ENCODE measurements around the gene DHRS13. TPM values are rescaled to one million over a fixed set of nuclear protein-coding genes. Genes with fewer than 3 reads are reported as not detected.

The DHRS13 gene
- total RNA-seq, 1 donor from 2014 or later, result 11.8 TPM

- peak; percentile 93 to 96 for DNase-seq (ENCODE audit: extremely low spot score in 2 of 2)
- Histone ChIP-seq H3K27me3 (no peaks in the 10 kb centered on the region), H3K9me3 (no peaks in the 10 kb centered on the region), H3K4me1 (peaks cover 48% of the 10 kb centered on the region), H3K36me3 (no peaks in the 10 kb centered on the region), H3K4me3 (peak overlapping the region; percentile 66 to 96), H3K27ac (peak overlapping the region; percentile 95)
- no peak for TF ChIP-seq POLR2A (IDR thresholded peaks at IDR 0.05)
- TF ChIP-seq CTCF (IDR thresholded peaks at IDR 0.05), result no peak
- no peak for TF ChIP-seq POLR2AphosphoS5 (IDR thresholded peaks at IDR 0.05; ENCODE audit: insufficient read depth in 1 of 2, low read depth in 1 of 2)
- intact Hi-C loops (cut with DNase I), result no loop called here
Measured at GRCh38 chr17:28950017-28950751, 47.3 kb upstream of the DHRS13 start.

- peak in 1 of 2 donors; percentile 90 for DNase-seq (ENCODE audit: extremely low spot score in 2 of 2)
- Histone ChIP-seq H3K4me3 (peak overlapping the region; percentile 66 to 96), H3K9me3 (no peaks in the 10 kb centered on the region), H3K4me1 (peaks cover 56% of the 10 kb centered on the region), H3K27me3 (no peaks in the 10 kb centered on the region), H3K27ac (peak overlapping the region; percentile 95), H3K36me3 (no peaks in the 10 kb centered on the region)
- TF ChIP-seq POLR2AphosphoS5 (IDR thresholded peaks at IDR 0.05; ENCODE audit: insufficient read depth in 1 of 2, low read depth in 1 of 2) (peak; percentile 56 to 59), CTCF (IDR thresholded peaks at IDR 0.05) (no peak), POLR2A (IDR thresholded peaks at IDR 0.05) (no peak)
- intact Hi-C loops (cut with DNase I), result no loop called here
Measured at GRCh38 chr17:28949185-28950016, 46.5 kb upstream of the DHRS13 start.

- Histone ChIP-seq H3K27ac (peak overlapping the region; percentile 95), H3K36me3 (no peaks in the 10 kb centered on the region), H3K27me3 (no peaks in the 10 kb centered on the region), H3K4me1 (peaks cover 60% of the 10 kb centered on the region), H3K9me3 (no peaks in the 10 kb centered on the region), H3K4me3 (peak overlapping the region; percentile 66 to 96)
- intact Hi-C loops (cut with DNase I), result no loop called here
- TF ChIP-seq POLR2AphosphoS5 (IDR thresholded peaks at IDR 0.05; ENCODE audit: insufficient read depth in 1 of 2, low read depth in 1 of 2), result no peak
- no peak for TF ChIP-seq POLR2A (IDR thresholded peaks at IDR 0.05)
- TF ChIP-seq CTCF (IDR thresholded peaks at IDR 0.05), result no peak
- DNase-seq (ENCODE audit: extremely low spot score in 2 of 2), result no peak
Measured at GRCh38 chr17:28948873-28949184, 46.0 kb upstream of the DHRS13 start.

- H3K27ac ChIP-seq, result peak overlapping the region; percentile 95
- peak overlapping the region; percentile 66 to 96 for H3K4me3 ChIP-seq
- H3K9me3 ChIP-seq, result no peaks in the 10 kb centered on the region
- no peak for TF ChIP-seq CTCF (IDR thresholded peaks at IDR 0.05)
- no peak for TF ChIP-seq POLR2A (IDR thresholded peaks at IDR 0.05)
- no peak for TF ChIP-seq POLR2AphosphoS5 (IDR thresholded peaks at IDR 0.05; ENCODE audit: insufficient read depth in 1 of 2, low read depth in 1 of 2)
- H3K27me3 ChIP-seq, result no peaks in the 10 kb centered on the region
- DNase-seq (ENCODE audit: extremely low spot score in 2 of 2), result no peak
- H3K36me3 ChIP-seq, result peaks cover 0 to 1% of the 10 kb centered on the region in 2 donors
- intact Hi-C loops (cut with DNase I), result no loop called here
- H3K4me1 ChIP-seq, result peaks cover 63% of the 10 kb centered on the region
Measured at GRCh38 chr17:28948342-28948741, 45.5 kb upstream of the DHRS13 start.

Data from vagina (tissue), 2 donors.